ENCODE measurements around the gene NBEA. TPM values are rescaled to one million over a fixed set of nuclear protein-coding genes. Genes with fewer than 3 reads are reported as not detected.
"Not testable (repeated sequence)": the region's sequence is repeated elsewhere in the genome, so short reads cannot be mapped to it uniquely, and the experiment has no call there.

Gene NBEA
- total RNA-seq, 1 donor from 2014 or later, result 6.6 TPM

DNA sequence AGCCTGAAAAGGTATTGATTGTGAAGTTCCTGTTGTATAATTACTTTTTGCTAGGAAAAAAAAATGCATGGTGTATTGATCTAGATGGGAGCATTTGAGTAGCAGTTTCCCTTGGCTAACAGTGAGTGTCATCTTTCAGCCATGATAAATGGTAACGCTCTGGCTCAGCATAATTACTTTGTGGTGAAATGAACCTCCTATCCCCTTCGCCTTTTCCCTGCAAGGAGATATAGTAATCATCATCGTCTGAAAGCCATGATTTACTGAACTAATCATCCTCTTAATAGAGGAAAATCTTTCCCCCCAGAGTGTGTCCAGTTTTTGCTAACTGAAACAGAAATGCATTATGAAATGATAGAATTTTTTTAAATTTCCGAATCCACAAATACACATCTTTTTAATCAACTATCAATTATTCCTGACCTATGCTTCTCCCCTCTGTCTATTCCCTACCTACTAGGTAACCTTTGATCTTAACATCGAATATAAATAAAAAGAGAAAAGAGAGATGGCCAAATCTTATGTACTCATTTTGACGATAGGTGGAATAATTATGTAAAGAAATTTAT lies 445.7 kb downstream of the NBEA start:
- H3K36me3 ChIP-seq, result no peaks in the 10 kb centered on the region
- H3K4me1 ChIP-seq, result no peaks in the 10 kb centered on the region
- H3K9me3 ChIP-seq, result no peaks in the 10 kb centered on the region
- H3K27me3 ChIP-seq (ENCODE audit: low read depth), result no peaks in the 10 kb centered on the region
- TF ChIP-seq, protein P1, sequence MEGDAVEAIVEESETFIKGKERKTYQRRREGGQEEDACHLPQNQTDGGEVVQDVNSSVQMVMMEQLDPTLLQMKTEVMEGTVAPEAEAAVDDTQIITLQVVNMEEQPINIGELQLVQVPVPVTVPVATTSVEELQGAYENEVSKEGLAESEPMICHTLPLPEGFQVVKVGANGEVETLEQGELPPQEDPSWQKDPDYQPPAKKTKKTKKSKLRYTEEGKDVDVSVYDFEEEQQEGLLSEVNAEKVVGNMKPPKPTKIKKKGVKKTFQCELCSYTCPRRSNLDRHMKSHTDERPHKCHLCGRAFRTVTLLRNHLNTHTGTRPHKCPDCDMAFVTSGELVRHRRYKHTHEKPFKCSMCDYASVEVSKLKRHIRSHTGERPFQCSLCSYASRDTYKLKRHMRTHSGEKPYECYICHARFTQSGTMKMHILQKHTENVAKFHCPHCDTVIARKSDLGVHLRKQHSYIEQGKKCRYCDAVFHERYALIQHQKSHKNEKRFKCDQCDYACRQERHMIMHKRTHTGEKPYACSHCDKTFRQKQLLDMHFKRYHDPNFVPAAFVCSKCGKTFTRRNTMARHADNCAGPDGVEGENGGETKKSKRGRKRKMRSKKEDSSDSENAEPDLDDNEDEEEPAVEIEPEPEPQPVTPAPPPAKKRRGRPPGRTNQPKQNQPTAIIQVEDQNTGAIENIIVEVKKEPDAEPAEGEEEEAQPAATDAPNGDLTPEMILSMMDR (IDR thresholded peaks at IDR 0.05), result no peak
- H3K27ac ChIP-seq, result no peak overlapping the region
- DNase-seq (no peak), ATAC-seq (no peak)
- intact Hi-C loops (cut with DNase I), result no loop called here
- H3K4me3 ChIP-seq, result no peak overlapping the region

DNA sequence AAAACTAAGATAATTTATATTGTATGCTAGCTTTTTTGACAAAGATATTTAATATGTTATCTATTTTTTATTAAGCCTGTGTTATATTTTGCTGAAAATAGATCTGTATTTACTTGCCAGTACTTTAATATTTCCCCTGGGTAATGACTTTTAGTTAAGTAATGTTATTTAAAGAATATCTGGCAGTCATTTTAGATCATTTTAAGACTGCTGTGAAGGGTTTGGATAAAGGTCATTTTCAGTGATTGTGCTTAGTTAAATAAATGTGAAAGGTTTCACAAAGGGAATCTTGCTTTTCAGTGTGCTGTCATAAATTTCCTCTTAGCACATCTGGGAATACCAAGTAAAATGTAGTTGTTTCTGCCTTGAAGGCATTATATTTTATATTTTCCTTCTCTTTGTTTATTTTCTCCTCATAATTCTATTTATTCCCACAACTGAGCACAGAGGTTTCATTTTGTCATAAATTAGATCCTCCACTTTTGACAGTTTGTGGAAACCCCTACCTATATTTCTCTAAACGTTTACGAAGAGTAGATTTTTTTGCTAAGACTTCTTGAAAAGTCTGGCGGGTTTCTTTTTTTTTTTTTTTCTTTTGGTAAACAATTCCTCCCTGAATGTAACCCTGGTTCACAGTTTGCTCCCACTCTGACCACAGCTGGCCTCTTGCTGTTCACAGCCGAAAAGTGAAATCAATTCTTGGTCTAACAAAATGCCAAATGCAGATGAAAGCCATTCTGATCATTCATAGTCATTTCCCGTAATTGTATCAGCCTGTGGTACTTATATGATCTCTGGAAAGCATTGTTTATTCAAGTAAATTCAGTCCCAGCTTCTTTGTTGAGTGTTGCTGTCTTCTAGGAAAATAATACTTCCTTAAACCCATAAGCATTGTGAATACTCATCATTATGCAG lies 446.6 kb downstream of the NBEA start:
- Histone ChIP-seq H3K9me3 (no peaks in the 10 kb centered on the region), H3K4me1 (no peaks in the 10 kb centered on the region), H3K36me3 (no peaks in the 10 kb centered on the region), H3K27ac (no peak overlapping the region), H3K4me3 (no peak overlapping the region), H3K27me3 (ENCODE audit: low read depth) (no peaks in the 10 kb centered on the region)
- DNase-seq, result no peak
- TF ChIP-seq, protein P1 (IDR thresholded peaks at IDR 0.05), result no peak
- intact Hi-C loops (cut with DNase I), result no loop called here
- ATAC-seq, result no peak

DNA sequence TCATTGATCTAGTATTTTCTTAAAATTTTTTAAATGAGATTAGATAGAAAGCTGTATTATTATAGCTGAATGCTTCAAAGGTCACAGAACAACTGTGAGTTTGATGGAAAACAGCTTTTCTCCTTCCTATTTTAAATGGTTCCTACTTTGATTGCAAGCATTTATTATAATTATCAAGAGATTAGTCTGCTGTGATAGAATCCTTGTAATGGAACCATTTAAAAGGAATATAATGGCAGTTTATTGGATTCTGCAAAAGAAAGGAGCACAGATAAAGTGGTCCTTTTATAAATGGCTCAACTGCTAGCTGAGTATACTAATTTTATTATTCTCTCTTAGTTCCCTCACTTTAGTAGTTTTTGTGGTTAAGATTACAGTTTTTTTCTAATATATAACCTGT lies 447.5 kb downstream of the NBEA start:
- DNase-seq, result no peak
- TF ChIP-seq, protein P1 (IDR thresholded peaks at IDR 0.05), result no peak
- H3K4me1 ChIP-seq, result no peaks in the 10 kb centered on the region
- intact Hi-C loops (cut with DNase I), result no loop called here
- no peak for ATAC-seq
- no peaks in the 10 kb centered on the region for H3K27me3 ChIP-seq (ENCODE audit: low read depth)
- H3K4me3 ChIP-seq, result no peak overlapping the region
- H3K27ac ChIP-seq, result no peak overlapping the region
- no peaks in the 10 kb centered on the region for H3K9me3 ChIP-seq
- no peaks in the 10 kb centered on the region for H3K36me3 ChIP-seq

DNA sequence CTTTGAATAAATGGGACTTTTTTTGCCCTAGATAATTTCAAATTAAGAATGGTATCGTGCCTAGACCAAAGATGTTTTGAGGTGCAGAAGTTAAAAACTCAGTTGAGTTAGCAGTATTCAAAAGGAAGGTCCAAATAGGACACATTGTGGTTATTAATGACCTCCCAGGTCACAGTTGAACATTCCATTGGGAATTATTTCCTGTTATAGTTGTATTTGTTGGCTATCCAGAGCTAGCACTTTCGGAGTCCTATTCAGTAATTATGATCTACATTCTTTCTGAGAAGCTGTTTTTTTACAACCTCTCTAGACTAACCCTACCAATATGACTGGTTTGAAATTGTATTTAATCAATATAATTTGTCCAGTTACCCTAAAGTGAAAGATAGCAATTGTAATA lies 450.7 kb downstream of the NBEA start:
- H3K4me3 ChIP-seq, result no peak overlapping the region
- TF ChIP-seq, protein P1 (IDR thresholded peaks at IDR 0.05), result no peak
- H3K4me1 ChIP-seq, result no peaks in the 10 kb centered on the region
- ATAC-seq (no peak), DNase-seq (no peak)
- no peaks in the 10 kb centered on the region for H3K36me3 ChIP-seq
- no peak overlapping the region for H3K27ac ChIP-seq
- intact Hi-C loops (cut with DNase I), result no loop called here
- H3K9me3 ChIP-seq, result no peaks in the 10 kb centered on the region
- H3K27me3 ChIP-seq (ENCODE audit: low read depth), result no peaks in the 10 kb centered on the region

DNA sequence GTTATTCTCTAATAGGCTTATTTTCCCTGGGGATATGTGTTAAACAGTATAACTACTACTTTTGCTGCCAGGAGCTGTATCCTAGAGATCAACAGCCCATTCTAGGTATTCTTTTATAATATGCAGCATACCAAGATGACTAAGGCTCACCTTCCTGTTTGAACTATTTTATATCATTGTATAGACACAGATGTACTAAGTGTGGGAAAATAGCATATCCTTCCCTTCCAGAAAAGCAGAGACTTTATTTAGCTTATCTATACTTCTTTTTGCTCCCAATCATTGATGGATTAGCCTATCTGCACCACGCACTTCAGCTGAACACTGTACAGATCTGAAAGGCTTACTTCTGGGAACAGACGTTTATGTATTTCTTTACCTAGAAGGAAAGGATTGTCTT lies 451.8 kb downstream of the NBEA start:
- H3K27me3 ChIP-seq (ENCODE audit: low read depth), result no peaks in the 10 kb centered on the region
- H3K4me1 ChIP-seq, result no peaks in the 10 kb centered on the region
- ATAC-seq, result no peak
- intact Hi-C loops (cut with DNase I), result no loop called here
- no peak overlapping the region for H3K27ac ChIP-seq
- TF ChIP-seq, protein P1 (IDR thresholded peaks at IDR 0.05), result no peak
- H3K36me3 ChIP-seq, result no peaks in the 10 kb centered on the region
- H3K9me3 ChIP-seq, result peaks cover 6% of the 10 kb centered on the region
- no peak overlapping the region for H3K4me3 ChIP-seq
- no peak for DNase-seq

DNA sequence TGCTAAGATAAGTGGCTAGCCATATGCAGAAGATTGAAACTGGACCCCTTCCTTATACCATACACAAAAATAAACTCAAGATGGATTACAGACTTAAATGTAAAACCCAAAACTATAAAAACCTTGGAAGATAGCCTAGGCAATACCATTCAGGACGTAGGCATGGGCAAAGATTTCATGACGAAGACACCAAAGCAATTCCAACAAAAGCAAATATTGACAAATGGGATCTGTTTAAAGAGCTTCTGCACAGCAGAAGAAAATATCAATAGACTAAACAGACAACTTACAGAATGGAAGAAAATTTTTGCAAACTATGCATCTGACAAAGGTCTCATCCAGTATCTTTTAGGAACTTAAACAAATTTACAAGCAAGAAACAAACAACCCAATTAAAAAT lies 466.2 kb downstream of the NBEA start:
- H3K4me1 ChIP-seq; H3K27ac ChIP-seq; H3K27me3 ChIP-seq (ENCODE audit: low read depth); ATAC-seq; H3K36me3 ChIP-seq; H3K9me3 ChIP-seq; intact Hi-C loops (cut with DNase I); H3K4me3 ChIP-seq; DNase-seq: not testable (repeated sequence)
